ENCODE results near the gene APBB2.

- TF ChIP-seq ISL1 (CRISPR knock-in tag; IDR thresholded peaks at IDR 0.05): peak; percentile 70
- TF ChIP-seq BACH2 (CRISPR knock-in tag; IDR thresholded peaks at IDR 0.05; ENCODE audit: borderline replicate concordance): no peak
- no peak for TF ChIP-seq SNAI2 (CRISPR knock-in tag; IDR thresholded peaks at IDR 0.05)
- no peak for TF ChIP-seq RARB (CRISPR knock-in tag; IDR thresholded peaks at IDR 0.05)
- TF ChIP-seq PATZ1 (CRISPR knock-in tag; IDR thresholded peaks at IDR 0.05; ENCODE audit: borderline replicate concordance): no peak
These were observed 9.9 kb downstream of the APBB2 start for GRCh38 chr4:41204400-41204978.

Measured in SK-N-SH treated with all-trans-retinoic acid at 6 μM for 48 hours (cell line).